ENCODE results near the gene LY6G6D.

DNA sequence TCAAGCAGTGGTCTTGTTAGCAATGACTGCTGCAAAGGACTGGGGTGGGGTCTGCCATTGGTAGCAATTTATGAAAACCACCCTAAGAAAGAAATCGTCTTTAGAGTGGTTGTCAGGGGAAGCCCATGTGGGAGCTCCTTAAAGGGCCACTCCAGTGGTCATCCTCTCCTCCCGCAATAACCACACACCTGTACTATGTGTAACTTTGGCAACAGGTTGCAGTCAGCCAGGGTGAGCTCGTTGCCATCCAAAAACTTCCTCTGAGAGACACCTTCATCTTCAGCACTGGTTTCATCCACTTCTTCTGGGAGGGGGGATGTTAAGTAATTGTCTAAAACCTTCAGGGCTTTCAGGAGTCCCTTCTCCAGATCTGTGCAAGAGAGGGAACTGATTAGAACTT lies 16.9 kb downstream of the LY6G6D start:
- no peak for TF ChIP-seq EZH2 (IDR thresholded peaks at IDR 0.05; ENCODE audit: borderline replicate concordance, low read length)
- TF ChIP-seq, protein P1, sequence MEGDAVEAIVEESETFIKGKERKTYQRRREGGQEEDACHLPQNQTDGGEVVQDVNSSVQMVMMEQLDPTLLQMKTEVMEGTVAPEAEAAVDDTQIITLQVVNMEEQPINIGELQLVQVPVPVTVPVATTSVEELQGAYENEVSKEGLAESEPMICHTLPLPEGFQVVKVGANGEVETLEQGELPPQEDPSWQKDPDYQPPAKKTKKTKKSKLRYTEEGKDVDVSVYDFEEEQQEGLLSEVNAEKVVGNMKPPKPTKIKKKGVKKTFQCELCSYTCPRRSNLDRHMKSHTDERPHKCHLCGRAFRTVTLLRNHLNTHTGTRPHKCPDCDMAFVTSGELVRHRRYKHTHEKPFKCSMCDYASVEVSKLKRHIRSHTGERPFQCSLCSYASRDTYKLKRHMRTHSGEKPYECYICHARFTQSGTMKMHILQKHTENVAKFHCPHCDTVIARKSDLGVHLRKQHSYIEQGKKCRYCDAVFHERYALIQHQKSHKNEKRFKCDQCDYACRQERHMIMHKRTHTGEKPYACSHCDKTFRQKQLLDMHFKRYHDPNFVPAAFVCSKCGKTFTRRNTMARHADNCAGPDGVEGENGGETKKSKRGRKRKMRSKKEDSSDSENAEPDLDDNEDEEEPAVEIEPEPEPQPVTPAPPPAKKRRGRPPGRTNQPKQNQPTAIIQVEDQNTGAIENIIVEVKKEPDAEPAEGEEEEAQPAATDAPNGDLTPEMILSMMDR (IDR thresholded peaks at IDR 0.05; ENCODE audit: low read length) = no peak

Data from OCI-LY1 (cell line).